NCI-H2029 (cell line): Measurements from ENCODE around the gene MEA1.

Experiments used
- DNase-seq: peaks from one replicate; lab custom pipeline; 2025; lab: John Stamatoyannopoulos, UW

Gene MEA1

GRCh38 chr6:42970871-42971612 lies 42.7 kb downstream of the MEA1 start:
- no peak for DNase-seq

GRCh38 chr6:42969934-42970333 lies 43.8 kb downstream of the MEA1 start:
- DNase-seq, result no peak

DNA sequence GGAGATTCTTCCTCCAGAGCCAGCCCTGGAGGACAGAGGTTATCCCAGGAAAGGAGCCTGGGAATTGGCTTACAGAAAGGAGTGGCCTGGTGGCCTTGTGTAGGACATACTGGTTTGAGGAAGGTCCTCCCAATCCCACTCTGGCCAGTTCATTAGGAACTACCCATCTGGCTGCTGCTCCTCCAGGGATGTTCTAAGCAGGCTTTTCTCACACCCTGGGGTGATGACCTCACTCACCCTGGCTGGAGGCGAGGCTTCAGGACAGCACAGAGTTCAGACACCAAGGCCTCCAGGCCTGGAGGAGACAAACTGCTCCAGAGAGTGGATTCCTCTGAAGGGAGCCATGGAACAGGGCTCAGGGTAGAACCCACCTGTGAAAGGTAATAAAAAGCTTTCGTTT lies 44.3 kb downstream of the MEA1 start:
- no peak for DNase-seq

GRCh38 chr6:42968783-42969182 lies 45.0 kb downstream of the MEA1 start:
- no peak for DNase-seq

DNA sequence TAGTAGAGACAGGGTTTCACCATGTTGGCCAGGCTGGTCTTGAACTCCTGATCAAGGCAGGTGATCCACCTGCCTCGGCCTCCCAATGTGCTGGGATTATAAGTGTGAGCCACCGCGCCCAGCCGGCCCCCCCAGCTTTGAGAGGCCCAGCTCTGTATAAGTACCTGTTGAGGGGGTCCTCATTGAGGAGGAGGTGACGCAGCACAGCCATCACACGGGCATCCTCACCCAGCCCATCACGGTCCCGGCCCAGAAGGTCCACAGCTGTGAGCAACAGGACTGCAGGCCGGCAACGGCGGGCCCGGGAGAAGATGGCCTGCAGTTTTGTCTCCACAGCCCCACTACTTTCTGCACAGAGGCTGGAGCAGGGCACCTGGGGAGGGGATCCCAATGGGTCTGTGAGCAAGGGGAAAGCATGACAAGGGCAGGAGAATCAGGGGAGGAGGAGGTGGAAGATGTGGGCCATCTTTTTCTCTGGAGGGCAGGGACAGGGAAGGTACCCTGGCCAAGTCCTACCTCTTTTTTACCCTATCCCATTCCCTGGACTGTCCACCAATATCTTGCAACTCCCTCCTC lies 45.5 kb downstream of the MEA1 start:
- no peak for DNase-seq

- no peak for DNase-seq
These were observed 46.5 kb downstream of the MEA1 start for GRCh38 chr6:42967228-42967627.

DNA sequence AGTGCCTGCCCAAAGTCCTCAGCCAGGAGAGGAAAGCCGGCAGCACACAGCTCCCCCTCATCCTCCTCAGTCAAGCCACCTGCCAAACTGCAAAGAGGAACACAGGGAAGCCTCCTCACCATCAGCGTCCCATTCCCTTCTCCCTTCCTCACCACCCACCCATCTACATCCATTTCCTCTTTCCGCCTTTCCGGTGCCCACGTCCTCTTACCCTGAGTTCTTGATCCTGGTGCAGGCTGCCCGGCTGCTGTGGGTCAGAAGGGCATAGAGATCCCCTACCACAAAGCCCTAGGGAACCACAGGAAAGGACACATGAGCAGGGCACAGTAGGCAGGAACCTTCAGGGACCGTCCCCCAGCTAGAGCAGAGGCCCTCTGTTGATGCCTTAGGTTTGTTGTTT lies 47.2 kb downstream of the MEA1 start:
- no peak for DNase-seq

DNA sequence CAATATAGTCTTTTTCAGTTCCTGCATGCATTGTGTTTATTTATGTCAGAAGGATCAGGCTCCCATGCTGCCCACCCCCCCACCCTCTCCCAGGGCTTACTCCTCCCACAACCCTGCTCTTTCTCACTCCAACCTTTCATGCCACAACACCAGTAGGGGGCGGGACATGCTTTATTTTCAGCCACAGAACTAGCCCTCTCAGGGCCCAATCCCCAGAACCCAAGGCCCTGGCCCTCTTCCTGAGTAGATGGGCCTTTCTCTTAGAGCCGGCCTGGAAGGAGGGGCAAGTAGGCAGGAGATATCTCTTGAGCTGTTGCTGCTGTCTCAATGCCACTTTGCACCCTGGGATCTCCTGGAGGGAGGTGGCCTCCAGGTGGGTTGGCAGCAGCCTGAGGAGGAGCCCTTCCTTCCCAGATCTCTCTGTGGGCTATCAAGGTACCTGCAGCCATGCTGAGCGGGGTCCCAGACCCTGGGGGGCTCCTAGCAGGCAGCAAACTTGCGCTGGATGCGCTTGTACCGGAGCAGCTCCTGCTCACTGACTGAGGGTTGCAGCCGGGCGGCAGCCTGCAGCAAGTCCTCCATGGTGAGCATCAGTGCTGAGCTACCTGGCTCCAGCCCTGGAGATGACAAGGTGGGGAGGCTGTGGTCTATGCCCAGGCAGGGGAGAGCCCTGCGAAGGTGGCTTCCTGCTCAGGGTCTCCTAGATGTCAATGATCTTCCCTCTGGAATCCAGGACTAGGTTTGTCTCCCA lies 49.7 kb downstream of the MEA1 start:
- no peak for DNase-seq

DNA sequence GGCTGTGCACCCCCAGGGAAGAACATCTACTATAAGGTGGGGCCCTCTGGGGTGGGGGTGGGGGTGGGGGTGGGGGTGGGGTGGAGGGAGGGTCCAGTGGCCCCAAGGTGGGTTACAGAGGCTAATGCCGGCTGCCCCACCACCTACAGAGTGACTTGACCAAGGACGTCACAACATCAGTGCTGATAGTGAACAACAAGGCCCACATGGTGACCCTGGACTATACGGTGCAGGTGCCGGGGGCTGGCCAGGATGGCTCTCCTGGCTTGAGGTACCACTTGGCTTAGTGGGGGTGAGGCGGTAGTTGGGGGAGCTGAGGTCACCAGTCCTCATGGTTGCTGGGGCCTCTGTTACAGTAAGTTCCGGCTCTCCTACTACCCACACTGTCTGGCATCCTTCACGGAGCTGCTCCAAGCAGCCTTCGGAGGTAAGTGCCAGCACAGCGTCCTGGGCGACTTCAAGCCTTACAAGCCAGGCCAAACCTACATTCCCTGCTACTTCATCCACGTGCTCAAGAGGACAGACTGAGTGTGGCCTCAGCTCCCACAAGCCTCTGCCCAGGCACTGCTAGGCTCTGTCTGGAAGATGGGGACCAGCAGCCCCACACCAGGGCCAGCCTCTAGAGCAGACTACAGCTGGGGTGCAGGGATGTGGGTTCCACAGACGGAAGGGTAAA lies 50.4 kb downstream of the MEA1 start:
- no peak for DNase-seq

DNA sequence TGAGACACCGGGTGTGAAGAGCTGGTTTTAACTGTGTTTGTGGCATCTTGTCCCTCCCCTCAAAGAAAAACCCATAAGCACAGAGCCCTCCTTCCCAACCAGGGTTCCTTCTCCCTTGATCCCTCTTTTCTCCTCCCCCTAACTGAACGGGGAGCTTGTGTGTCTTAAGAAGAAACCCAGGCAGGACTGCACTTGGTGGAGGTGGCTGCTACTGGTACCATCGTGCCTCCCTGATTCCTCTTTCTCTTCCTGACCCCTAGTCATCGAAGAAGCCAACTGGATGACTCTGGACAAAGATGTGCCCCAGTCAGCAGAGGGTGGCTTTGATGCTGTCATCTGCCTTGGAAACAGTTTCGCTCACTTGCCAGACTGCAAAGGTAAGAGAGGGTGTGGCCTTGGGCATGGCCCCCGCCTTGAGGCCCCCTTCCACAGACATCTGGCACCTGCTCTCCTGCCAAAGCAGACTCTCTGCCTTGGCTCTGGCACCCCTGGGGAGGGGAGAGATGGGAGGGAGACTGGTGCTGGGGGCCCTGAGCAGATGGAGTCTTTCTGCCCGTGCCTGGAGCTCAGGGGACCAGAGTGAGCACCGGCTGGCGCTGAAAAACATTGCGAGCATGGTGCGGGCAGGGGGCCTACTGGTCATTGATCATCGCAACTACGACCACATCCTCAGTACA lies 51.1 kb downstream of the MEA1 start:
- no peak for DNase-seq

DNA sequence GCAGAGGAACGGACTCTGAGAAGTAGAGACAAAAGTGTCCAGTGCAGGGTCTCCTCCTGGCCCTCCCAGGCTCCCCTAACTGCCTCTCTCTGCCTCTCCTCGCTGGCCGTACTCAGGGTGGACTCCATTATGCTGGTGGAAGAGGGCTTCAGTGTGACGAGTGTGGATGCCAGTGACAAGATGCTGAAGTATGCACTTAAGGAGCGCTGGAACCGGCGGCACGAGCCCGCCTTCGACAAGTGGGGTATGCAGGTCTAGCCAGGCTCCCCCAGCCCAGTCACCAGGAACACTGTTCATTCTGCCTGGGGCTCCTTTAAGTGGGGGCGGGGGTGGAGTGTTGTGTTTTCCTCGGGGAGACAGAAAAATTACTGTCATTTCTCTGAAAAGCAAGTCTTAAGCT lies 51.6 kb downstream of the MEA1 start:
- no peak for DNase-seq
